ENCODE measurements around the gene CASTOR1. TPM values are rescaled to one million over a fixed set of nuclear protein-coding genes. Genes with fewer than 3 reads are reported as not detected.

The CASTOR1 gene
- polyA plus RNA-seq, 3 donors = 7.6 to 13.2 (median 13.0) TPM

- DNase-seq (ENCODE audit: extremely low read depth in 1 of 11, low read depth in 9 of 11, low spot score in 4 of 11) = no peak
Observed at GRCh38 chr22:30290342-30291057, 1.2 kb upstream of the CASTOR1 start.

- DNase-seq (ENCODE audit: extremely low read depth in 1 of 11, low read depth in 9 of 11, low spot score in 4 of 11) = no peak
Observed at GRCh38 chr22:30289980-30290313, 642 bp upstream of the CASTOR1 start.

GRCh38 chr22:30288419-30289140 lies 725 bp downstream of the CASTOR1 start:
- DNase-seq (ENCODE audit: extremely low read depth in 1 of 11, low read depth in 9 of 11, low spot score in 4 of 11) = no peak

GRCh38 chr22:30287648-30288418 lies 1.5 kb downstream of the CASTOR1 start:
- DNase-seq (ENCODE audit: extremely low read depth in 1 of 11, low read depth in 9 of 11, low spot score in 4 of 11) = peak in 6 of 11 donors; percentile 63 to 74 (median 68)

- no peak for DNase-seq (ENCODE audit: extremely low read depth in 1 of 11, low read depth in 9 of 11, low spot score in 4 of 11)
Observed at GRCh38 chr22:30286813-30287647, 2.3 kb downstream of the CASTOR1 start.

GRCh38 chr22:30286331-30286730 lies 3.0 kb downstream of the CASTOR1 start:
- DNase-seq (ENCODE audit: extremely low read depth in 1 of 11, low read depth in 9 of 11, low spot score in 4 of 11) = no peak

GRCh38 chr22:30285846-30286200 lies 3.5 kb downstream of the CASTOR1 start:
- DNase-seq (ENCODE audit: extremely low read depth in 1 of 11, low read depth in 9 of 11, low spot score in 4 of 11) = no peak

- DNase-seq (ENCODE audit: extremely low read depth in 1 of 11, low read depth in 9 of 11, low spot score in 4 of 11) = no peak
Observed at GRCh38 chr22:30285176-30285845, 4.0 kb downstream of the CASTOR1 start.

GRCh38 chr22:30284666-30285065 lies 4.6 kb downstream of the CASTOR1 start:
- DNase-seq (ENCODE audit: extremely low read depth in 1 of 11, low read depth in 9 of 11, low spot score in 4 of 11) = no peak

GRCh38 chr22:30284172-30284571 lies 5.1 kb downstream of the CASTOR1 start:
- no peak for DNase-seq (ENCODE audit: extremely low read depth in 1 of 11, low read depth in 9 of 11, low spot score in 4 of 11)

GRCh38 chr22:30283342-30283741 lies 6.0 kb downstream of the CASTOR1 start:
- DNase-seq (ENCODE audit: extremely low read depth in 1 of 11, low read depth in 9 of 11, low spot score in 4 of 11) = no peak

GRCh38 chr22:30282616-30283046 lies 6.7 kb downstream of the CASTOR1 start:
- no peak for DNase-seq (ENCODE audit: extremely low read depth in 1 of 11, low read depth in 9 of 11, low spot score in 4 of 11)

GRCh38 chr22:30280505-30280904 lies 8.8 kb downstream of the CASTOR1 start:
- no peak for DNase-seq (ENCODE audit: extremely low read depth in 1 of 11, low read depth in 9 of 11, low spot score in 4 of 11)

- DNase-seq (ENCODE audit: extremely low read depth in 1 of 11, low read depth in 9 of 11, low spot score in 4 of 11) = no peak
Observed at GRCh38 chr22:30279932-30280331, 9.4 kb downstream of the CASTOR1 start.

- DNase-seq (ENCODE audit: extremely low read depth in 1 of 11, low read depth in 9 of 11, low spot score in 4 of 11) = no peak
Observed at GRCh38 chr22:30279046-30279788, 10.1 kb downstream of the CASTOR1 start.

- no peak for DNase-seq (ENCODE audit: extremely low read depth in 1 of 11, low read depth in 9 of 11, low spot score in 4 of 11)
Observed at GRCh38 chr22:30277547-30278344, 11.6 kb downstream of the CASTOR1 start.

- DNase-seq (ENCODE audit: extremely low read depth in 1 of 11, low read depth in 9 of 11, low spot score in 4 of 11) = no peak
Observed at GRCh38 chr22:30276039-30276438, 13.3 kb downstream of the CASTOR1 start.
